A673 (cell line): Measurements from ENCODE around the gene CEP83. TPM values are rescaled to one million over a fixed set of nuclear protein-coding genes. Genes with fewer than 3 reads are reported as not detected.

Source experiments
- BruUV-seq: library from RNA; stranded (reverse); fragments of 400-500 nt; replicated peaks from 2 replicates; lab custom pipeline; 2021; lab: Mats Ljungman, UMichigan
- CTCF ChIA-PET: fragments of 300-600 bp; sonication (Branson Sonifier 250); formaldehyde crosslinking; loops from one replicate; lab custom pipeline; 2022; ENCODE audit warnings: antibody characterized with exemption; lab: Charles Lee
- POLR2A ChIA-PET: fragments of 300-600 bp; sonication (Branson Sonifier 250); formaldehyde crosslinking; loops from one replicate; lab custom pipeline; 2022; ENCODE audit warnings: antibody characterized with exemption; ENCODE audit not compliant: low non-redundant PET; lab: Charles Lee
- DNase-seq: peaks from one replicate; pipeline ENCODE4 v3.0.0-alpha.2; 2015; ENCODE audit warnings: low spot score
- H3K27ac ChIP-seq: fragments of 200-600 bp; sonication (generic); 2 replicates; pipeline ENCODE4 v1.5.1; 2016; ENCODE audit warnings: mixed run types, low read depth, mild to moderate bottlenecking, mixed read lengths, antibody characterized with exemption, low read length; ENCODE audit not compliant: poor library complexity, severe bottlenecking
- H3K27me3 ChIP-seq: fragments of 200-600 bp; sonication (generic); replicated peaks from 2 replicates; pipeline ENCODE4 v1.6.1; 2017; ENCODE audit warnings: mixed run types, low read depth, mild to moderate bottlenecking, mixed read lengths, antibody characterized with exemption, low read length; ENCODE audit not compliant: insufficient read depth, poor library complexity
- H3K36me3 ChIP-seq: fragments of 200-600 bp; sonication (generic); 2 replicates; pipeline ENCODE4 v1.6.1; 2016; ENCODE audit warnings: mixed run types, mild to moderate bottlenecking, mixed read lengths, antibody characterized with exemption, low read length; ENCODE audit not compliant: insufficient read depth, poor library complexity, severe bottlenecking
- H3K4me1 ChIP-seq: fragments of 200-600 bp; sonication (generic); 2 replicates; pipeline ENCODE4 v1.6.1; 2017; ENCODE audit warnings: mixed run types, mild to moderate bottlenecking, mixed read lengths, antibody characterized with exemption, low read length; ENCODE audit not compliant: insufficient read depth, poor library complexity, severe bottlenecking
- H3K4me3 ChIP-seq: fragments of 200-600 bp; sonication (generic); 2 replicates; pipeline ENCODE4 v1.5.1; 2016; ENCODE audit warnings: low read depth, mixed run types, mild to moderate bottlenecking, mixed read lengths, low read length; ENCODE audit not compliant: poor library complexity, severe bottlenecking
- H3K9me3 ChIP-seq: fragments of 200-600 bp; sonication (generic); 2 replicates; pipeline ENCODE4 v1.6.1; 2016; ENCODE audit warnings: mixed run types, low read depth, mild to moderate bottlenecking, mixed read lengths, antibody characterized with exemption, low read length; ENCODE audit not compliant: poor library complexity, severe bottlenecking
- EZH2 ChIP-seq: fragments of 200-600 bp; sonication (generic); IDR thresholded peaks from 2 replicates; pipeline ENCODE4 v1.6.1; 2017; ENCODE audit warnings: borderline replicate concordance, low read depth, mild to moderate bottlenecking, mixed read lengths, antibody characterized with exemption, low read length; ENCODE audit not compliant: poor library complexity, severe bottlenecking
- intact Hi-C: fragments of 100-400 bp; cut with micrococcal nuclease; formaldehyde crosslinking; loops from one replicate; pipeline ENCODE4 v1.10.0; 2022; ENCODE audit not compliant: unreplicated experiment
- total RNA-seq: library from RNA; stranded (reverse); gene quantifications from 2 replicates; pipeline ENCODE4 v1.2.3, GENCODE V29; 2021
- TF ChIP-seq, protein P1 (sequence below): fragments of 300-800, 200-600 bp; sonication (generic); conservative IDR thresholded peaks from 2 replicates; pipeline ENCODE4 v1.5.1; 2017; ENCODE audit warnings: low read depth, mild to moderate bottlenecking, antibody characterized with exemption, low read length, moderate library complexity, mixed read lengths

CEP83 gene
- total RNA-seq, 1 experiment from 2014 or later = 29.2 TPM

DNA sequence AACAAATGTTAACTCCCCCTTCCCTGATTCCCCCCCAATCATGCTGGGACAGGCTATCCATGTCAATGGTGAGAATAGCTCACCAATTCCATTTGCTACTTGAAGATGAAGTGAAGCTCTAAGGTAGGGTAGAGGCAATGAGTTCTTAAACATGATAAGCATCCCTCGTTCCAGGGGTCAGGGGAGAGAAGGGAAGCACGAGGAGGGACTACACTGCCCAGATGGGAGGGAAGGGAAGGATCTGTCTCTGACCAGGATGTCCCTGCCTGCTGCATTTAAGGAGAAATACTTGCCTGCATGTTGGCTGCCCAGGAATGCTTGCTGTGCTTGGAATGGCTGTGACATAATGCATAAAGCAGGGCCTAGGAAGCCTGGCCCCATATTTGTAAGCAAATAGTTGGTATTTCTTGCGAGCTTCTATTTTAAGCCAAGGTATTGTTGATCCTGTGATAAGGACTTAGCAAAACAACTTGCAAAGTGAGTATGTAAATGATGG lies 155.1 kb downstream of the CEP83 start:
- no TSS peak for BruUV-seq
- no peak overlapping the region for H3K27ac ChIP-seq
- TF ChIP-seq, protein P1, sequence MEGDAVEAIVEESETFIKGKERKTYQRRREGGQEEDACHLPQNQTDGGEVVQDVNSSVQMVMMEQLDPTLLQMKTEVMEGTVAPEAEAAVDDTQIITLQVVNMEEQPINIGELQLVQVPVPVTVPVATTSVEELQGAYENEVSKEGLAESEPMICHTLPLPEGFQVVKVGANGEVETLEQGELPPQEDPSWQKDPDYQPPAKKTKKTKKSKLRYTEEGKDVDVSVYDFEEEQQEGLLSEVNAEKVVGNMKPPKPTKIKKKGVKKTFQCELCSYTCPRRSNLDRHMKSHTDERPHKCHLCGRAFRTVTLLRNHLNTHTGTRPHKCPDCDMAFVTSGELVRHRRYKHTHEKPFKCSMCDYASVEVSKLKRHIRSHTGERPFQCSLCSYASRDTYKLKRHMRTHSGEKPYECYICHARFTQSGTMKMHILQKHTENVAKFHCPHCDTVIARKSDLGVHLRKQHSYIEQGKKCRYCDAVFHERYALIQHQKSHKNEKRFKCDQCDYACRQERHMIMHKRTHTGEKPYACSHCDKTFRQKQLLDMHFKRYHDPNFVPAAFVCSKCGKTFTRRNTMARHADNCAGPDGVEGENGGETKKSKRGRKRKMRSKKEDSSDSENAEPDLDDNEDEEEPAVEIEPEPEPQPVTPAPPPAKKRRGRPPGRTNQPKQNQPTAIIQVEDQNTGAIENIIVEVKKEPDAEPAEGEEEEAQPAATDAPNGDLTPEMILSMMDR = no peak
- no peak for TF ChIP-seq EZH2

DNA sequence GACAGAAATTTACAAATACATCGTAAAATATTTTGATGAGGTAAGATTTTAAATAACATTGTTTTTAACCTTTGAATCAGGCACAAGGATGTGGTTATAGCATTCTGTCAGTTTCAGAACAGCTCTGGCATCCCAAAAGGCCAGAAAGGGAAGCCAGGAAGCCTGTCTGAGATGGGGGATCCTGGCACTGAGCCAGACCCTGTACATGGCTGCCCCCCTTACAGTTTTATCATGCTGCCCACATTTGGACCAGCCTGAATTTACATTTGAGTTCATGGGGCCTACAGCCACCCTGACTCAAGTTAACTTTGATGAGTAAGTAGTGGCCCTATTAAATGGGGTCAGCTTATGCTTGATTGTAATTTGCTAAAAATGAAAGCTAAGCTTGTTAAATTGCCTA lies 155.7 kb downstream of the CEP83 start:
- H3K9me3 ChIP-seq = no peaks in the 10 kb centered on the region
- no TSS peak for BruUV-seq
- peaks cover 9% of the 10 kb centered on the region for H3K36me3 ChIP-seq
- H3K4me1 ChIP-seq = no peaks in the 10 kb centered on the region
- POLR2A ChIA-PET = no interaction called here
- intact Hi-C loops = no loop called here
- DNase-seq = no peak
- TF ChIP-seq, protein P1 = no peak
- TF ChIP-seq EZH2 = no peak
- no peaks in the 10 kb centered on the region for H3K27me3 ChIP-seq
- CTCF ChIA-PET = interaction anchor here (0.7 kb wide), 1 partner anchor 11 kb away, joined by 8 read pairs; no protein-coding TSS in a partner anchor
- no peak overlapping the region for H3K27ac ChIP-seq
- H3K4me3 ChIP-seq = no peak overlapping the region

More for the DNA sequence above, 155.1 kb downstream of the CEP83 start:
- intact Hi-C loops = no loop called here
- ChIA-PET CTCF (no interaction called here), POLR2A (no interaction called here)
- Histone ChIP-seq H3K36me3 (peaks cover 9% of the 10 kb centered on the region), H3K9me3 (no peaks in the 10 kb centered on the region), H3K4me3 (no peak overlapping the region), H3K27me3 (no peaks in the 10 kb centered on the region), H3K4me1 (no peaks in the 10 kb centered on the region)
- DNase-seq = no peak

DNA sequence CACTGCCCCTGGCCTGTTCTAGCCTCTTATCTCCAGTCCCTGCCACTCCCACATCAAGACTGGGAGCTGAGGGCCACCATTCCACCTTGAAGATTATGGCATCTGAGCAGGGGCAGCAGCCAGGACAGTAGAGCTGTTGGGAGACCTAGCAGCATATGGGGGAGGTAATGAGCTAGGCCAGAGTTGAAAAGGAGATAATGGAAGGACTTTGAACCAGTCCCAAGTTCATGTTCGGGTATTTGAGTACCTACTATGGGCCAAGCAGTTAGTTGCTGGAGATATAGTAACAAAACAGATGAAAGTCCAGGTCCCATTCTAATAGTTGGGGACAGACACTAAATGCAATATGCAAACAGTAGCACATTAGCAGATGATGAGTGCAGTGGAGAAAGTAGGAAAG lies 159.8 kb downstream of the CEP83 start:
- no peaks in the 10 kb centered on the region for H3K27me3 ChIP-seq
- CTCF ChIA-PET = no interaction called here
- TF ChIP-seq, protein P1 = no peak
- no peak for TF ChIP-seq EZH2
- no TSS peak for BruUV-seq
- POLR2A ChIA-PET = no interaction called here
- no peaks in the 10 kb centered on the region for H3K9me3 ChIP-seq
- no peak overlapping the region for H3K4me3 ChIP-seq
- H3K36me3 ChIP-seq = no peaks in the 10 kb centered on the region
- H3K27ac ChIP-seq = no peak overlapping the region
- intact Hi-C loops = no loop called here
- no peak for DNase-seq
- no peaks in the 10 kb centered on the region for H3K4me1 ChIP-seq
